Lower lobe of right lung (tissue), 2 donors: ENCODE measurements around the gene MXI1. TPM values are rescaled to one million over a fixed set of nuclear protein-coding genes. Genes with fewer than 3 reads are reported as not detected.

Experiments
- ATAC-seq, 2 donors: fragments of 200-7000 bp; cut with Tn5 transposase; one replicate each; pipeline ENCODE4 v1.9.1; 2020 to 2022; ENCODE audit warnings: mild to moderate bottlenecking in 2 of 2, moderate library complexity in 2 of 2
- DNase-seq: peaks from one replicate; pipeline ENCODE4 v3.0.0-alpha.2; 2020
- H3K27ac ChIP-seq: fragments of 200-600 bp; one replicate; pipeline ENCODE4 v1.8.0; 2022
- H3K27me3 ChIP-seq: fragments of 200-600 bp; one replicate; pipeline ENCODE4 v1.8.0; 2022; ENCODE audit warnings: low read depth
- H3K36me3 ChIP-seq: fragments of 200-600 bp; one replicate; pipeline ENCODE4 v1.8.0; 2022; ENCODE audit warnings: mild to moderate bottlenecking
- H3K4me1 ChIP-seq: fragments of 200-600 bp; one replicate; pipeline ENCODE4 v1.8.0; 2022
- H3K4me3 ChIP-seq: fragments of 200-600 bp; one replicate; pipeline ENCODE4 v1.8.0; 2022; ENCODE audit warnings: mild to moderate bottlenecking
- H3K9me3 ChIP-seq: fragments of 200-600 bp; one replicate; pipeline ENCODE4 v1.8.0; 2022
- intact Hi-C: fragments of 100-400 bp; cut with DNase I; formaldehyde crosslinking; loops from one replicate; pipeline ENCODE4 v1.11.0; 2022
- total RNA-seq: library from RNA; stranded (reverse); fragmentation: NEBNext Ultra II Directional; extraction: Animal tissue kit (Norgen Biotek cat#: 25700); gene quantifications from one replicate; pipeline ENCODE4 v1.2.1, GENCODE V29; 2021
- TF ChIP-seq, protein P1 (sequence below): fragments of 200-600 bp; IDR thresholded peaks from one replicate; pipeline ENCODE4 v1.8.0; 2022; ENCODE audit warnings: antibody characterized with exemption, mild to moderate bottlenecking
- donor health status: DM: no; HTN: yes; CAD: no; lungs with severe emphysema.

MXI1 gene
- total RNA-seq, 1 donor from 2014 or later: 33.3 TPM

DNA sequence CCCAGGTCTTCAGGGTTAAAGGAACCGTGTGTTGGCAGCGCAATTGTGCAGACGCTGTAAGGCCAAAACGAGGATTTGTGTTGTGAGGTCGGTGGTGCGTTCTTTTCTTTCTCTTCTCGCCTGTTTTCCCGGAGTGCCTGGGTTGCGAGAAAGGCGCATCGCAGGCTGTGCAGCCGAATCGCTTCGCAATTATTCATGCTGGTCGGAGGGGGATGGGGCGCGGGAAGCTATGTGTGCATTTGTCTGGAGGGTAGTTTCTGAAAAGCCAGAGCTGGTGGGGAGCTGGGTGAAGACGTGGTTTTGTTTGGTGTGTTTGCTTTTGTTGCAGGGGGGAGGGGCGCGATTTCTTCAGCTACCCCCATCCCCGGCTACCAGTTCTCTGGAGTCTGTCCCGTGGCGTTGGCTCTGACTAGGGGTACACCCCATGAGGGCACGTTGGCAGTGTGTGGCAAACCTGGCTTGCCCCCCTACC lies 2.1 kb downstream of the MXI1 start:
- no peaks in the 10 kb centered on the region for H3K9me3 ChIP-seq
- H3K27ac ChIP-seq: peak overlapping the region; percentile 88
- peaks cover 22% of the 10 kb centered on the region for H3K4me1 ChIP-seq
- no peaks in the 10 kb centered on the region for H3K27me3 ChIP-seq
- ATAC-seq (peak; percentile 2 to 15), DNase-seq (peak; percentile 66)
- H3K36me3 ChIP-seq: no peaks in the 10 kb centered on the region
- intact Hi-C loops: no loop called here
- peak overlapping the region; percentile 80 for H3K4me3 ChIP-seq
- TF ChIP-seq, protein P1, sequence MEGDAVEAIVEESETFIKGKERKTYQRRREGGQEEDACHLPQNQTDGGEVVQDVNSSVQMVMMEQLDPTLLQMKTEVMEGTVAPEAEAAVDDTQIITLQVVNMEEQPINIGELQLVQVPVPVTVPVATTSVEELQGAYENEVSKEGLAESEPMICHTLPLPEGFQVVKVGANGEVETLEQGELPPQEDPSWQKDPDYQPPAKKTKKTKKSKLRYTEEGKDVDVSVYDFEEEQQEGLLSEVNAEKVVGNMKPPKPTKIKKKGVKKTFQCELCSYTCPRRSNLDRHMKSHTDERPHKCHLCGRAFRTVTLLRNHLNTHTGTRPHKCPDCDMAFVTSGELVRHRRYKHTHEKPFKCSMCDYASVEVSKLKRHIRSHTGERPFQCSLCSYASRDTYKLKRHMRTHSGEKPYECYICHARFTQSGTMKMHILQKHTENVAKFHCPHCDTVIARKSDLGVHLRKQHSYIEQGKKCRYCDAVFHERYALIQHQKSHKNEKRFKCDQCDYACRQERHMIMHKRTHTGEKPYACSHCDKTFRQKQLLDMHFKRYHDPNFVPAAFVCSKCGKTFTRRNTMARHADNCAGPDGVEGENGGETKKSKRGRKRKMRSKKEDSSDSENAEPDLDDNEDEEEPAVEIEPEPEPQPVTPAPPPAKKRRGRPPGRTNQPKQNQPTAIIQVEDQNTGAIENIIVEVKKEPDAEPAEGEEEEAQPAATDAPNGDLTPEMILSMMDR: no peak

DNA sequence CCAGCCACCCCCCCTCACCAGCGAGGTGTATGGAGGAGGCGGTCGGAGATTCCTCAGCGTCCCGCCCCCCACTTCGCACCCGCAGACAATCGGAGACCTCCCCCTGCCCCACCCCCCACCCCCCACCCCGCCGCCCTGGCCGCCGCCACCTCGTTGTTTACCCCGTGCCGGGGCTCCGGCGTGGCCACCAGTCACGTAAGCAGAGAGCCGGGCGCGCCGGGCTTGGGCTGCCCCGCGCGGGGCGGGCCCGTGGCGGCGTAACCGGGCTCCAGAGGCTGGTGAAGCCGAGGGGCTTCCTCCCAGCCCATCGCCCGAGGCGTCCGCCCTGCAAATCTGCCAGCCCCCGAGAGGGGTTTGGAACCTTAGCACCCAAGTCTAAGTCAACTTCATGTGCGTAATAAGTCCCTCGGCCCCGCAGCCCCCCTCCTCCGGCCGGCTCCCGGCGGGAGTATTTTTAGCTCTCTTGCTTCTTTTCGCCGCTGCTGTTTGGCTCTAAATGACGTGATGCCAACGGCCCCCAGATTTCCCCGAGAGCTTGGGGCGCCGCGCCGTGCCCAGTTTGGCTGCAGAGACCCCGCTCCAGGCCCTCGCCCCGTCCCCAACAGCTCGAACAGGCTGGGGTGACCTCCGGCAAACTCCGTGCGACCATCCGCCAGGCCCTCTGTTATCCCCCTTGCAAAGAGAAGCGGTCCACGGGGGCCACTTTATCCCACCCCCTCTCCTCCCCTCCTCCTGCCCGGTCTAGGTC lies 2.7 kb downstream of the MXI1 start:
- H3K9me3 ChIP-seq: no peaks in the 10 kb centered on the region
- peaks cover 22% of the 10 kb centered on the region for H3K4me1 ChIP-seq
- TF ChIP-seq, protein P1: no peak
- peak; percentile 50 to 56 for ATAC-seq
- H3K4me3 ChIP-seq: peak overlapping the region; percentile 80
- peak overlapping the region; percentile 88 for H3K27ac ChIP-seq
- H3K36me3 ChIP-seq: no peaks in the 10 kb centered on the region
- no peaks in the 10 kb centered on the region for H3K27me3 ChIP-seq
- intact Hi-C loops: no loop called here
- peak; percentile 69 for DNase-seq

DNA sequence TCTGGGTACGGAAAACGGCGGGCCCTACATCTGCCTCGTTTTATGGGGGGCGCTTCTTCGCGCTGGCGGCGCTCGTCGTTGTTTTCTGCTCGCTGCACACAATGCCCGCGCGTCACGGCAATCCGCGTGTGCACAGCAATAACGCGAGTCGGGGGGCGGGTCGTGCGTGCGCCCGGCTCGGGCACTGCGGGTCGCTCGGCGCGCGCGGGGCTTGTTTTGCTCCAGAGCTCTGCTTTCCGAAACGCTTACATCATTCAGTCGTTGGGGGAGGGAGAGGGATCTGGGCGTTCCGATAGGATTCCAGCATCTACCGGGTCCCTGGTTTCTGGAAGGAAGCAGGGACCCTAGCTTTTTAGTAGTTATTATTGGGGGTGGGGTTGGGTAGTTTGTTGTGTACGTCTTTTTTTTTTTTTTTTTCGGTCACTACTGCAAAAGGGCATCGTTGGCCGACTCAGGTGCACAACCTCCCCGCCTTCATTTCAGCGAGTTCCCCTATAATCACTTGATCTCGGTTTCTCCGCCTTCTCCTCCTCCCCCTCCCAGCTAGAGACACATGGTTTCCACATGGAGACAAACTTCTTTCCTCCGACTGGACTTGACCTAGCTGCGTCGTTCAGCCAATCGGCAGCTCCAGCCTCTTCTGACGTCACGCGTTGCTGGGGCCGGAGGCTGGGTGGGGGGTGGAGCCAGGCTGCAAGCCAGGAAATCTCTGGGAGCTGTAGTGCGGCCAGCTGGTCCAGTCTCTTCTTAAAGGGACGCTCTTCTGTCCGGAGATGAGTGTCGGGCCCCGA lies 3.5 kb downstream of the MXI1 start:
- TF ChIP-seq, protein P1: no peak
- DNase-seq: peak; percentile 95
- Histone ChIP-seq H3K9me3 (no peaks in the 10 kb centered on the region), H3K36me3 (no peaks in the 10 kb centered on the region), H3K4me1 (peaks cover 22% of the 10 kb centered on the region), H3K27ac (peak overlapping the region; percentile 88), H3K4me3 (peak overlapping the region; percentile 80), H3K27me3 (no peaks in the 10 kb centered on the region)
- ATAC-seq: peak; percentile 93 to 94
- intact Hi-C loops: no loop called here

DNA sequence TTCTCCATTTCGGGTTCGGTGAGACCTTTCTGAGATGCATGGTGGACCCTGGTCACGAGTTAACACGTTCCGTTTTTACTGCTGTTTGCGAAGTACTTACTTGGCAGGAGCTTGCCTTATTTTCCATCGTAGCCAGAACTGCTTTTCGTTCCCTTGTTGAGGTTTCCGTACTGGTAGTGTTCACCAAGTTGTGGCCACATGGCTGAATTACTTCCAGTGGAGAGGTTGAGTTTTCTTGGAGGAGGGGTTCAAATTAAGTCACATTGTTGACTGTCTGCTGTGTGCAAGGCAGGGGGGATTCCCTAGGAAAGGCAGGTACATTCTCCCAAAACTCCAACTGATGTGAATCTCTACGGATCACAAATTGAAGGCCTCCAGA lies 4.0 kb downstream of the MXI1 start:
- Histone ChIP-seq H3K36me3 (no peaks in the 10 kb centered on the region), H3K4me3 (peak overlapping the region; percentile 80), H3K9me3 (no peaks in the 10 kb centered on the region), H3K4me1 (peaks cover 22% of the 10 kb centered on the region), H3K27me3 (no peaks in the 10 kb centered on the region), H3K27ac (peak overlapping the region; percentile 88)
- intact Hi-C loops: no loop called here
- peak in 1 of 2 donors; percentile 0 for ATAC-seq
- DNase-seq: no peak
- TF ChIP-seq, protein P1: no peak

DNA sequence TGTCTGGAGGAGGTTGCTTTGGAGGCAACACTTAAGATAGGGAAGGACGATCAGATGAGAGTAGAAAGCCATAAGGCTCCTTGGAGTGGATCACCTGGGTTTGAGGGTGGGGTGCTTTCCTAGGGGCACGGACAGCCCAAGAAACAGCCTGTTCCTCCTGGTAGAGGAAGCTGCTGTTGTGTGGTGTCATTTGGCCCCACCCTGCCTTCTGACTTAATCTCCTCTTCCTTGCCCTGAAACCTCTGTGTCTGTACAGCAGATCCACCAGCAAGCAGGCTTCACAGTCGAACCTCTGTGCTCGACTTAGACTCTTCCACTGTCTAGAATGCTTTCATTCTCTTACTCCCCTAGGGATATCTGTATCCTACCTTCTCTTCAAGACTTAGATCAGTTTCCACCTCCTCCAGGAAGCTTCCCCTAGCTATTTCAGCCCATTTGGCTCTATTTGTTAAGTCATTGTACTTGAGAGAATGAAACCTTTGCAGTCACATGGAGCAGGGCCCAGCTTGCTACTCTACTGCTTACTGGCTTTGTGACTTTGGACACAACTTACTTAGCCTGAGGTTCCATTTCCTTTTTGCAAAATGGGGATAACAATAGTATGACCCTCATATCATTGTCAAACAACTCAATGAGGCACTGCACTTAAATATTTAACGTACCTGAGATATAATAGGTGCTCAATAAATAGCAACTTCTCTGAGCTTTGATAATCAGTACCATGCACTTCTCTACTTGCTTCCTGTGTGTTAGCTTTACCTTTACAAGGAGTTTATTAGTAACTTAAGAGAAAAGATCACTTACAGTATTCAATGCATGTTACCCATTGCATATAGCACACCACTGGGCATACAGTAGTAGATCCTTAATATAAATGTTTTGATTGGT lies 5.0 kb downstream of the MXI1 start:
- Histone ChIP-seq H3K36me3 (no peaks in the 10 kb centered on the region), H3K4me3 (peak overlapping the region; percentile 80), H3K27ac (peak overlapping the region; percentile 88), H3K27me3 (no peaks in the 10 kb centered on the region), H3K9me3 (no peaks in the 10 kb centered on the region), H3K4me1 (peaks cover 25% of the 10 kb centered on the region)
- peak in 1 of 2 donors; percentile 25 for ATAC-seq
- TF ChIP-seq, protein P1: no peak
- DNase-seq: peak; percentile 66
- intact Hi-C loops: no loop called here
